ENCODE data around the gene ADRM1.

- TF ChIP-seq CTCF (IDR thresholded peaks at IDR 0.05) (no peak), POLR2AphosphoS5 (IDR thresholded peaks at IDR 0.05) (no peak)
Measured at GRCh38 chr20:62274332-62274950, 28.4 kb upstream of the ADRM1 start.
